Right lobe of liver (tissue), 4 donors: ENCODE measurements around the gene ZNG1A.
"Not testable (repeated sequence)": the region's sequence is repeated elsewhere in the genome, so short reads cannot be mapped to it uniquely, and the experiment has no call there.

ENCODE experiments used
- CTCF ChIP-seq, 4 donors: fragments of 200-600 bp in 3 of 4; fragments of 450-650 bp in 1 of 4; IDR thresholded peaks; one replicate each; pipeline versions ENCODE4 v1.5.1 to v1.8.0; 2016 to 2022; ENCODE audit warnings: antibody characterized with exemption in 4 of 4, mild to moderate bottlenecking in 2 of 4
- POLR2A ChIP-seq: fragments of 450-650 bp; IDR thresholded peaks from one replicate; pipeline ENCODE4 v1.6.1; 2017; ENCODE audit warnings: antibody characterized with exemption, mild to moderate bottlenecking
- donor health status: DM: no; HTN: no; CAD: no.
- donor health status: DM: no; HTN: no; CAD: no.
- donor health status: DM: no; HTN: yes; CAD: no.

DNA sequence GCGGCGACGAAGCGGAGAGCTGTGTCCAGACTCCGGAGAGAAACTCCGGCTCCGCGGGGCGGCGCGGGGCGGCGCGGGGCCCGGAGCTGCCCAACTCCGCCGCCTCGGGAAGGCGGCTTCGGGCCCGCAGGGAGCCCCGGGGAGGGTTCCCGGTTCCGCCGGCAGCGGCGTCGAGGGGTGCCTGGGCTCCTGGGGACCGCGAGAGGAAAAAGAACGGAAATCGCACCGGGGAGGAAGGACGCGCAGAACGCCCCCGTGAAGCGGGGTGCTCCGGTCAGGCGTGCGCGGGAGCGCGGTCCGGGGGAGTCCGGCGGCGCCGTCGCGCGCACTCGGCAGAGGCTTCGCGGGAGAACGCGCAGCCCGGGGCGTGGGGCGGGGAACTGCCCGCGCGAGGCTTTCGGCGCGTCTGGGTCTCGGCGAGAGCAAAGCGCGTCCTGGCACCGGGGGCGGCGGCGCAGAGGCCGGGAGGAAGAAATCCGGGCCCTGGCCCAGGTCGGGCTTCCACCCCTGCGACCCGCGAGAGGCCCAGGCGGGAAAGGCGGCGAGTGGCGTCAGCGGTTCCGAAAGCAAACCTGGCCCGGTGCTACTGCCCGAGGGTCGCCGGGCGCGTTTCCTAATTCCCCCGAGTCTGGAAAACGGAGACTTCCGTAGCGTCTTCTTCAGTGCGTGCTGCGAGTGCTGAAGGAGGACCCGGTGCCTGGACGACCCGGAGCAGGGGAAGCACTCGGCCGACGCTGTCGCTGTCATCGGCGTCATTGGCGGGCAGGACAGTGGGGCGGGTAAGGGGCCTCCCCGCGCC lies 65.2 kb downstream of the ZNG1A start:
- not testable (repeated sequence) for TF ChIP-seq CTCF (IDR thresholded peaks at IDR 0.05); POLR2A
